GM12892 (cell line): Measurements from ENCODE around the gene DLX3.

ENCODE experiments used
- DNase-seq: peaks from one replicate; pipeline ENCODE4 v3.0.0; 2011; ENCODE audit not compliant: insufficient read length
- FAIRE-seq: peaks from 2 replicates; lab custom pipeline; 2011; peaks lifted over from hg19 to GRCh38; lab: Jason Lieb, UNC
- POLR2A ChIP-seq: IDR thresholded peaks from 2 replicates; pipeline ENCODE4 v1.6.1; 2011; ENCODE audit warnings: low read depth, low read length, control low read depth
- POLR2AphosphoS5 ChIP-seq: IDR thresholded peaks from 2 replicates; pipeline ENCODE4 v1.6.1; 2011; ENCODE audit warnings: low read depth, low read length, control low read depth
- TAF1 ChIP-seq: IDR thresholded peaks from 2 replicates; pipeline ENCODE4 v1.6.1; 2011; ENCODE audit warnings: low read depth, mild to moderate bottlenecking, control low read depth, low read length, borderline replicate concordance

The DLX3 gene

DNA sequence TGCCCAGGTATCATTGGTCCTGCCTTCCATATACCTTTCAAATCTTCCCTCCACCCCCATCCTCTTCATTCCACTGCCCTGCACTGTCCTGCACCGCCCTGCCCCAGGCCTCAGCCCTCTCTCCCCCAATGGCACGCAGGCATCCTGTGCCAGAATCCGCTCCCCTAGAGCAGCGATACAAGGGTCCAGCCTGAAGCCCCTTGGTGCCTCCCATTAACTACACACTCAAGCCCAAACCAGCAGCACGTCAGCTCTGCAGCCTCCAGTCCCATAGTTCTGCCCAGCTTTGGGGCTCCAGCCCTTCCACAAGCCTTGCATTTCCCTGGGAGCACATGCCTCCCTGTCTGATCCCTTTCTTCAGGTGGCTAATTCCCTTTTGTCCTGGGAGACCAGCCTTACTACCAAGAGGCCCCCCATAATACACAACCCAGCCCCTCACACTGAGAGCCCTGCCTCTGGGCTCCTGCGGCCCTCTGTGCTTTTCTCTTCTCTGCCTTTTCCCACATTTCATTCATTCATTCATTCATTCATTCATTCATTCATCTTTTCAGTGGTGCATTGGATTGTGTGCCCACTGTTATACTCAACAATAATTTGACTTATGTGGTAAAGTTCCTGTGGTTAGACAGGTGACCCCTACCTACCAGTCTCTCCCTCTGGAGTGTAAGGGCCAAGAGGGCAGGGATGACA is 26.8 kb upstream of the DLX3 start:
- no peak for DNase-seq
- FAIRE-seq, result no peak
- TF ChIP-seq POLR2A (no peak), POLR2AphosphoS5 (no peak), TAF1 (no peak)

DNA sequence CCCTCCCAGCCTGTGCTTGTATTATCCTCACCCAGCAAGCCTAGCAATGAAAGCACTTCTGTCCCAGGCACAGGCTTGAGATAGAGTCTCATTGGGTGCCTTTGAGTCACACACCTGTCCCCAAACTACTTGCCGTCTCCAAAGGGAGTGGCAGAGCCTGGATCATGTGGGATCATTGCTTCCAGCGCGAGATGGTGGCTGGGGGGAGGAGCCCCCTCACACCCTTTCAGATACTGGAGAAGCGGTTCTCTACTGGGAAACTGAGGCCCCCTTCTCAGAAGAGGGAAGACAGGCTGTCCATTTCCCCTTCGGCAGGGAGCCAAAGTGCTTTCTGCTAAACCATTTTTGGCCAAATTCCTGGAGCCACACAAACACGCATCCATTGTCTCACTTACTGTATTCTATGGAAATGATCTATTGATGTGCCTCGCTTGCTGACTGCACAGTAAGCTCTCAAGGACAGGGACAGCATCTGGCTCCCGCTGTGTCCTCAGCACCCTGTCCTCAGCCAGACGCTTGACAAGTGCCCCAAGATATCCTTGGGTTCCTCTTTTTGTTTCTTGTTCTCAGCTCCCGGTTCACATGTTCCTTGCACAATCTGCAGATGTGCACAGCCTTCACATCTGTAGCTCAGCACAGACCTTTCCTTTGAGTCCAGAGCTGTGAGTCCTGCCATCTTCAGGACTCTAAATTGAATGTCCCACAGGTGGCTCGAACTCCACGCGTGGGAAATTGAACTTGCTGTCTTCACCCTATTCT is 26.0 kb upstream of the DLX3 start:
- DNase-seq (no peak), FAIRE-seq (no peak)
- TF ChIP-seq POLR2A, result no peak
- TF ChIP-seq TAF1, result no peak
- no peak for TF ChIP-seq POLR2AphosphoS5

DNA sequence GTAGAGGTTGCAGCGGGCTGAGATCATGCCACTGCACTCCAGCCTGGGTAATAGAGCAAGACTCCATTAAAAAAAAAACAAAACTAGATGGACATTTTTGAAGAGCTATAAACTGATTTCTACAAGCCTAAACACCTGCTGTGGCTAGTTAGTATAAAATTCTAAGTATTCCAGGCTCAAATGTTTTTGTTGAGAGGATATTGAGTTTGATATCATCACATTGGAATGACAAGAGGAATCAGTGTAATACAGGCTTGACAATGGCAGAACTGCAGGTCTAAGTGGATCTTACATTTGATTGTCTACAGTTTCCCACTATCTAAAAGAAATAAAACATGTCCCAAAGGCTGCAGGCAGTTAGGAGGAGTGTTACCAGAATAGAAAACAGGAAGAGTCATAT is 23.9 kb upstream of the DLX3 start:
- no peak for TF ChIP-seq TAF1
- TF ChIP-seq POLR2A, result no peak
- no peak for TF ChIP-seq POLR2AphosphoS5
- DNase-seq, result no peak
- FAIRE-seq, result no peak

DNA sequence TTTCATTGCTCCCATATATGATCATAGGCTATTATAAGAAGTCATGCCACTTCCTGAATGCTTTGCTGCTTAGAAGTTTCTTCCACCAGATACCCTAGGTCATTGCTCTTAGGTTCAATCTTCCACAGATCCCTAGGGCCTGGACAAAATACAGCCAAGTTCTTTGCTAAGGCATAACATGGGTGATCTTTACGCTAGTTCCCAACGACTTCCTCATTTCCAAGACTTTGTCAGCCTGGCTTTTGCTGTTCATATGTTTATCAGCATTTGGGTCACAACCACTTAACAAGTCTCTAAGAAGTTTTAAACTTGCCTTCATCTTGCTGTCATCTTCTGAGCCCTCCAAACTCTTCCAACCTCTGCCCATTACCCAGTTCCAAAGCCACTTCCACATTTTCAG is 20.1 kb upstream of the DLX3 start:
- DNase-seq (no peak), FAIRE-seq (no peak)
- no peak for TF ChIP-seq POLR2A
- no peak for TF ChIP-seq TAF1
- no peak for TF ChIP-seq POLR2AphosphoS5

DNA sequence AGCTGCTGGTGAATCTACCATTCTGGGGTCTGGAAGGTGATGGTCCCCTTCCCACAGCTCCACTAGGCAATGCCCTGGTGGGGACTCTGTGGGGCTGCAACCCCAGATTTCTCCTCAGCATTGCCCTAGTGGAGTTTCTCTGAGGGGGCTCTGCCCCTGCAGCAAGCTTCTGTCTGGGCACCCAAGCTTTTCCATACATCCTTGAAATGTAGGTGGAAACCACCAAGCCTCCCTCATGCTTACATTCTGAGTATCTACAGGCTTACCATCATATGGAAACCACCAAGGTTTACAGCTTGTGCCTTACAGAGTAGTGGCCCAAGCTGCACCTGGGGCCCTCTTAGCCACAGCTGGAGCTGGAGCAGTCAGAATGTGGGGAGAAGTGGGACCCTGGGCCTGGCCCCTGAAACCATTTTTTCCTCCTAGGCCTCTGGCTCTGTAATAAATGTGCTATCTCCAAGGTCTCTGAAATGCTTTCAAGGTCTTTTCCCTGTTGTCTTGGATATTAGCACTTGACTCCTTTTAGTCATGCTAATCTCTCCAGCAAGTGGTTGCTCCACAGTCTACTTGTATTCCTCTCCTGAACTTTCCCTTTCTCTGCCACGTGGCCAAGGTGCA is 19.6 kb upstream of the DLX3 start:
- DNase-seq (no peak), FAIRE-seq (no peak)
- TF ChIP-seq POLR2AphosphoS5 (no peak), TAF1 (no peak), POLR2A (no peak)

DNA sequence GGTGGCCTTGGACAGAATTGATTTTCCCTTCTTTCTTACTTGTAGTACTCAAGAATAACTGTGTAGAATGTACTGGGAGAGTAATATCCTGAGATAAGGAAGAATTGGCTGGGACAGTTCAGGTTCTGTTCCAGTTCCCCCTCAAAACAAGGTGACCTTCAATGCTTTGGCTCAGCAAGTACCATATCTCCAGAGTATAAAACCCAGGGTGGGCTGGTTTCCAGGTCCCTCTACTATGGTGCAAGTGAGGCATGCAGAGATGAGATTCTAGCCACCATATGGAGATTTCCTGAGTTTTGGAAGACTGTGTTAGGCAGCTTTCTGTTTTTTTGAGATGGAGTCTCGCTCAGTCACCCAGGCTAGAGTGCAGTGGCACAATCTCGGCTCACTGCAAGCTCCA is 18.1 kb upstream of the DLX3 start:
- DNase-seq, result no peak
- FAIRE-seq, result no peak
- no peak for TF ChIP-seq POLR2AphosphoS5
- no peak for TF ChIP-seq POLR2A
- no peak for TF ChIP-seq TAF1

DNA sequence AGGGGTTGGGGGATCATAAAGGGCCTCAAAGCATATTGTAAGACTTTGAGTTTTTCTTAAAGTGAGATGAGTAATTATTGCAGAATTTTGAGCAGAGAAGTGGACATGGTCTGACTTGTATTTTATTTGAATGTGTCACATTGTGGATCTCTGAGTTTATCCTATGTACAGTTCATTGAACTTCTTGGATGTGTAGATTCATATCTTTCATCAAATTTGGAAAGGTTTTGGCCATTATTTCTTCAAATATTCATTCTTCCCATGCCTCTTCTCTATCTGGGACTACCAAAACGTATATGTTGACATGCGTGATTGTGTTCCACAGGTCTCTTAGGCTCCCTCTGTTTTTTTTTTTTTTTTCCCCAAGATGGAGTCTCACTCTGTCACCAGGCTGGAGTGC is 14.3 kb upstream of the DLX3 start:
- no peak for DNase-seq

DNA sequence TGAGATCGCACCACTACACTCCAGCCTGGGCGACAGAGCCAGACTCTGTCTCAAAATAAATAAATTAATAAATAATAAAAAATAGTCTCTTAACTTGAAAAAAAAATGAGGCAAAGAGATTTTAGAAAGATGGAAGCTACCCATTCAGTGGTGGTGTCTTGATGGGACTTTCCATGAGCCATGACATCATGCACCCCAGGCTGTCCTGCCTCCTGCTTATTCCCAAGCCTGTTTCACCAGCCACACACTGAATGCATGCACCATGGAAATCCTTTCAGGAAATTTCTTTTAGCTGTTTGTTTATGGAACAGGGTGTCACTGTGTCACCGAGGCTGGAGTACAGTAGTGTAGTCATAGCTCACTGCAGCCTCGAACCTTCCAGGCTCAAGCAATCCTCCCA is 8.9 kb upstream of the DLX3 start:
- TF ChIP-seq TAF1 (no peak), POLR2AphosphoS5 (no peak), POLR2A (no peak)
- DNase-seq (no peak), FAIRE-seq (no peak)

More for the DNA sequence above, 14.3 kb upstream of the DLX3 start:
- TF ChIP-seq TAF1 (no peak), POLR2A (no peak), POLR2AphosphoS5 (no peak)
- FAIRE-seq, result no peak

DNA sequence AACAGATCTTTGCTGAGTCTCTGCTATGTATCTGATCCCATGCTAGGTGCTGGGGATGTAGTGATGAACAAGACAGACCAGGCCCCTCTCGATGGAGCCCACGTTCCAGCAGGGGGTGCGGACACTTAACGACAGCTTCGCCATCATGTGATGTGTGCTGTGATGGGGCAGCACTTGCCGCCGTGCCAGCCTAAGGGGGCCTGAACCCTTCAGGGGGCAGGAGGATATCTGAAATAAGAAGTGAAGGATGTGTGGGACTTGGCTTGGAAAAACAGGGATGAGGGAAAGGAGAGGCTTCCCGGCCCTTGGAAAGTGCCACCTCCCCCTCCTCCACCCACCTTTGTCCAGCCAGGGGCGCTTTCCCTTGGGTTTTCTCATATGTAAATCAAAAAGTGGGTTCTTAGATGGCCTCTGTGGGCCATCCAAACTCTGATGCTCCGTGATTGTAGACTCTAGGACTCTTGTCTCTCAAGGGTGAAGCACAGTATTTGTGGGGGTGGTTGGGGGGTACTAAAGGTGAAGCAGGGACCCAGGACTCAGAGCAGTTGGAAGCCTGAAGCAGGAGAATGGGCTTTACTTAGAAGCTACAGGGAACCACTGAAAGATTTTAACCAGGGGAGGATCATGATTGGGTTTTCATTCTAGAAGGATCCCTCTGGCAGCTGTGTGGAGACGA is 4.0 kb upstream of the DLX3 start:
- no peak for FAIRE-seq
- no peak for DNase-seq
- TF ChIP-seq POLR2AphosphoS5 (no peak), POLR2A (no peak), TAF1 (no peak)

DNA sequence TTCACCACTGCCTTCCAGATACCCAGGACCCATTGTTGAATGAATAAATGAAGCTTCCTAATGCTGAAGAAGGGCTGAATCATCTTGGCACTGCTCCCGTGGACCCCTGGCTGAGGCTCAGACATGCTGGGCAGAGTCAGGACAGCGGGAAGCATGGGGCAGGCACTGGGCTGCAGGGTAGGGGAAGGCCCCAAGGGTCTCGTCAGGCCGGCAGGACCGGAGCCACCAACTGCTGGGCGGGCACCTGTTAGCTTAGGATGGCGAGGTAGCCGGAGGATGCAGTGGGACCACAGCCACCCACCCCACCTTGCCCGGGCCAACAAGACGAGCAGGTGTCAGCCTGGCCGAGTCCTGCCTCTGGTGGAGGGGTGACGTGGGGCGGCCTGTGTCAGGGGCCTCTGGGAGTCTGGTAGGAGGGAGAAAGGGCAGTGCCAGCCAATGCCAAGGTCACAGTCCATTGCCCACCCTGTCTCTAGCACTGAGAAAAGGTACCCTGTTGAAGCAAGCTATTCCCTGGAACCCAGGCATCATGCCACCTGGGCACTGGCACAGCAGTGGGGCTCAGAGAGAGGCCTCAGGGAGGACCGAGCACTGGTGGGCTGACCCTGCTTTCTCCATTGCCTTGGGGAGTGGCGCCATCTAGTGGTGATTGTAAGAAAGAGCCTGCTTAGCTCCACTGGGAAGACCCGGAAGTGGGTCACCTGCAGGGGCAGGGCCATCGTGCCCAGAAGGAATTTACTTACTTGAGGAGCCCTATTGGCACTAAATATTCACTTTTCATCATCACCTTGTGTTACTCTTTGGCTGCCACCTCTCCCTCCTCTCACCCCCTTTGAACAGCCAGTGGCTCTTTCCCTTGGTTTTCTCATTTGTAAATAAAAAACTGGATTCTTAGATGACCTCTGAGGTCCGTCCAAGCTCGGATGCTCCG is 3.0 kb upstream of the DLX3 start:
- FAIRE-seq (peak; percentile 63), DNase-seq (peak; percentile 76)
- no peak for TF ChIP-seq TAF1
- no peak for TF ChIP-seq POLR2A
- no peak for TF ChIP-seq POLR2AphosphoS5

DNA sequence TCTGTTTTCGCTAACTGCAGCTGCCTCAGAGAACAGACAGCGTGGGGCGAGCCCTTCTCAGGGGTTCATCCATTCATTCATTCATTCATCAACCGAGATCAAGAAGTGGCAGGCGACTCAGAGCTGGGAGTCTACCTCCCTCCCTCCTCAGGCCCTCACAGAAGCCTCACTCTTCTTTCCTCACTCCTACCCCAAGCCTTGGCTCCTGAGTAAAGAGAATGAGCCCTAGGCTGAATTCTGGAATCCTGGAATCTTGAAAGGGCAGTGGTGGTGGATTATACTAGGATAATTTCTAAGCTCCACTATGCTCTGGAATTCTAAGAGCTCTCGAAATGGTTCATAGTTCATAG is 2.3 kb upstream of the DLX3 start:
- TF ChIP-seq TAF1, result no peak
- no peak for TF ChIP-seq POLR2A
- no peak for TF ChIP-seq POLR2AphosphoS5
- FAIRE-seq (no peak), DNase-seq (no peak)
